GM18951 (cell line): Measurements from ENCODE around the gene APOL1.

ENCODE experiments used
- POLR2A ChIP-seq: IDR thresholded peaks from 4 replicates; pipeline ENCODE4 v1.6.1; 2011; ENCODE audit warnings: mild to moderate bottlenecking; ENCODE audit not compliant: insufficient read length, insufficient read depth; ENCODE audit errors: extremely low read depth
- in situ Hi-C: fragments of 300-500 bp; cut with MboI; formaldehyde crosslinking; loops from one replicate; pipeline ENCODE4 v1.12.0; 2022; ENCODE audit warnings: low sequenced_read_pairs, mixed read lengths, inconsistent platforms; ENCODE audit not compliant: unreplicated experiment

The APOL1 gene

GRCh38 chr22:36232715-36233401 is 20.1 kb upstream of the APOL1 start:
- peak; percentile 14 for TF ChIP-seq POLR2A
- in situ Hi-C loops = no loop called here

GRCh38 chr22:36233796-36234195 is 19.1 kb upstream of the APOL1 start:
- no peak for TF ChIP-seq POLR2A
- in situ Hi-C loops = no loop called here

- TF ChIP-seq POLR2A = no peak
- in situ Hi-C loops = no loop called here
Observed at GRCh38 chr22:36234213-36234612, 18.7 kb upstream of the APOL1 start.

- no peak for TF ChIP-seq POLR2A
- in situ Hi-C loops = no loop called here
Observed at GRCh38 chr22:36234919-36235318, 18.0 kb upstream of the APOL1 start.

GRCh38 chr22:36235585-36235984 is 17.3 kb upstream of the APOL1 start:
- in situ Hi-C loops = no loop called here
- TF ChIP-seq POLR2A = no peak

GRCh38 chr22:36236388-36237319 is 16.3 kb upstream of the APOL1 start:
- in situ Hi-C loops = no loop called here
- no peak for TF ChIP-seq POLR2A

- no peak for TF ChIP-seq POLR2A
- in situ Hi-C loops = no loop called here
Observed at GRCh38 chr22:36237462-36238372, 15.2 kb upstream of the APOL1 start.

GRCh38 chr22:36238373-36239149 is 14.4 kb upstream of the APOL1 start:
- in situ Hi-C loops = no loop called here
- TF ChIP-seq POLR2A = no peak

GRCh38 chr22:36239150-36239400 is 13.9 kb upstream of the APOL1 start:
- in situ Hi-C loops = no loop called here
- no peak for TF ChIP-seq POLR2A

GRCh38 chr22:36239401-36240171 is 13.3 kb upstream of the APOL1 start, which contains the start of gene APOL2:
APOL2 (minus strand) TSS chr22:36239527; CDS start chr22:36233162, 6,365 bp downstream.
- in situ Hi-C loops = no loop called here
- peak; percentile 66 for TF ChIP-seq POLR2A

GRCh38 chr22:36243986-36244385 is 8.9 kb upstream of the APOL1 start:
- in situ Hi-C loops = no loop called here
- no peak for TF ChIP-seq POLR2A
